H1 (cell line): ENCODE results near the gene ST6GALNAC4. TPM values are rescaled to one million over a fixed set of nuclear protein-coding genes. Genes with fewer than 3 reads are reported as not detected.

Source experiments
- ATF2 ChIP-seq: IDR thresholded peaks from 2 replicates; pipeline ENCODE4 v1.6.1; 2012; ENCODE audit warnings: low read length, inconsistent platforms
- E2F6 ChIP-seq: IDR thresholded peaks from 2 replicates; pipeline ENCODE4 v1.6.1; 2012; ENCODE audit warnings: inconsistent platforms
- MAFK ChIP-seq: IDR thresholded peaks from 2 replicates; pipeline ENCODE4 v1.6.1; 2012; ENCODE audit warnings: low read depth, mild to moderate bottlenecking, improper control_type of control experiment, low read length
- polyA plus RNA-seq, 7 experiments: library from polyadenylated mRNA; depleted of rRNA in 3 of 7; stranded (reverse) in 5 of 7; unstranded in 2 of 7; fragments of >200 nt in 5 of 7; fragments of 200-250 nt in 2 of 7; gene quantifications; 1 replicate in 5 of 7; 2 replicates in 1 of 7; 4 replicates in 1 of 7; pipeline versions ENCODE4 v1.2.1 to v1.2.3, GENCODE V29; 2011 to 2013; ENCODE audit warnings: missing spikeins in 2 of 7, mixed read lengths in 2 of 7
- total RNA-seq: library from RNA; stranded (reverse); fragmentation: NEBNext Ultra II Directional; extraction: Animal tissue kit (Norgen Biotek cat#: 25700); gene quantifications from 2 replicates; pipeline ENCODE4 v1.2.1, GENCODE V29; 2021
- TF ChIP-seq, protein P1 (sequence below): IDR thresholded peaks from 2 replicates; pipeline ENCODE4 v1.6.1; 2012; ENCODE audit warnings: inconsistent platforms

The ST6GALNAC4 gene
- total and polyA plus RNA-seq, 2 of the 8 experiments (the other 6 are each of a cell fraction or from before 2014, with no cell fraction given), result 21.8 to 34.1 TPM

DNA sequence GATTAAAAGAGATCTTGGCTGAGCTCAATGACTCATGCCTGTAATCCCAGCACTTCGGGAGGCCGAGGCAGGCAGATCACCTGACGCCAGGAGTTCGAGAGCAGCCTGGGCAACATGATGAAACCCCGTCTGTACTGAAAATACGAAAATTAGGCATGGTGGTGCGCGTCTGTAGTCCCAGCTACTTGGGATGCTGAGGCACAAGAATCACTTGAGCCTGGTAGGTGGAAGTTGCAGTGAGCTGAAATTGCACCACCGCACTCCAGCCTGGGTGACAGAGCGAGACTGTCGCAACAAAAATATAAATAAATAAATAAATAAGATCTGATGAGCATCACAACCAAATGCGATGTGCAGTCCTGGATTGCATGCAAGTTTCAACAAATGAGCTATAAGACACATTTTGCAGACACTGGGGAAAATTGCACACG lies 53.6 kb downstream of the ST6GALNAC4 start (continued):
- no peak for TF ChIP-seq E2F6
- TF ChIP-seq, protein P1, sequence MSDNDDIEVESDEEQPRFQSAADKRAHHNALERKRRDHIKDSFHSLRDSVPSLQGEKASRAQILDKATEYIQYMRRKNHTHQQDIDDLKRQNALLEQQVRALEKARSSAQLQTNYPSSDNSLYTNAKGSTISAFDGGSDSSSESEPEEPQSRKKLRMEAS, result no peak
- no peak for TF ChIP-seq ATF2
- TF ChIP-seq MAFK, result no peak
- TF ChIP-seq, all 59 proteins: peak for 0
